SK-N-SH (cell line): ENCODE results near the gene CAD. TPM values are rescaled to one million over a fixed set of nuclear protein-coding genes. Genes with fewer than 3 reads are reported as not detected.

Source experiments
- CTCF ChIA-PET: fragments of 300-600, 350-600 bp; formaldehyde crosslinking; extraction: SDS; loops from one replicate; lab custom pipeline; 2021; lab: Yijun Ruan, JAX
- POLR2A ChIA-PET: fragments of 350-600 bp; sonication (Branson Sonifier 250); formaldehyde crosslinking; extraction: SDS; loops from one replicate; lab custom pipeline; 2020; ENCODE audit warnings: antibody characterized with exemption, inconsistent platforms; lab: Yijun Ruan, JAX
- DNase-seq: peaks from one replicate; pipeline ENCODE4 v3.0.0; 2012
- H2AFZ ChIP-seq: fragments of 200-600 bp; sonication (generic); 2 replicates; pipeline ENCODE4 v1.8.1; 2016; ENCODE audit warnings: antibody characterized with exemption, mild to moderate bottlenecking, low read depth
- H3F3A ChIP-seq: fragments of 200-600 bp; sonication (generic); replicated peaks from 2 replicates; pipeline ENCODE3; 2016; ENCODE audit warnings: antibody characterized with exemption, mild to moderate bottlenecking; ENCODE audit not compliant: insufficient read depth
- H3K27ac ChIP-seq, 2 experiments: fragments of 200-500 bp in 1 of 2; fragments of 200-600 bp in 1 of 2; sonication (Bioruptor generic) in 1 of 2; sonication (generic), shearing (Covaris generic) in 1 of 2; 2 replicates each; pipeline versions ENCODE4 v1.5.1 to v1.6.1; 2014 to 2016; ENCODE audit warnings: low read depth in 2 of 2, inconsistent platforms in 1 of 2, low read length in 1 of 2, mild to moderate bottlenecking in 1 of 2, mixed read lengths in 1 of 2
- H3K27me3 ChIP-seq: fragments of 200-600 bp; sonication (generic), shearing (Covaris generic); 2 replicates; pipeline ENCODE4 v1.6.1; 2016; ENCODE audit warnings: mixed run types; ENCODE audit not compliant: insufficient read depth
- H3K36me3 ChIP-seq, 2 experiments: fragments of 200-500 bp in 1 of 2; fragments of 200-600 bp in 1 of 2; sonication (Bioruptor generic) in 1 of 2; sonication (generic) in 1 of 2; replicated peaks in 1 of 2; 2 replicates each; pipeline versions ENCODE3 to v1.5.1; 2014 to 2016; ENCODE audit warnings: low read length in 1 of 2, mild to moderate bottlenecking in 1 of 2; ENCODE audit not compliant: insufficient read depth in 2 of 2, control insufficient read depth in 1 of 2
- H3K4me1 ChIP-seq, 2 experiments: fragments of 200-500 bp in 1 of 2; fragments of 200-600 bp in 1 of 2; sonication (Bioruptor generic) in 1 of 2; sonication (generic), shearing (Covaris generic) in 1 of 2; 2 replicates each; pipeline versions ENCODE4 v1.5.1 to v1.6.1; 2014 to 2016; ENCODE audit warnings: low read depth in 1 of 2, low read length in 1 of 2, mixed run types in 1 of 2; ENCODE audit not compliant: insufficient read depth in 2 of 2, control insufficient read depth in 1 of 2
- H3K4me2 ChIP-seq: fragments of 200-600 bp; sonication (generic), shearing (Covaris generic); 2 replicates; pipeline ENCODE4 v1.6.1; 2017; ENCODE audit warnings: mixed run types
- H3K4me3 ChIP-seq, 2 experiments: fragments of 200-500 bp in 1 of 2; fragments of 200-600 bp in 1 of 2; sonication (Bioruptor generic) in 1 of 2; sonication (generic), shearing (Covaris generic) in 1 of 2; 2 replicates each; pipeline versions ENCODE4 v1.5.1 to v1.8.1; 2014 to 2016; ENCODE audit warnings: low read depth in 2 of 2, inconsistent platforms in 1 of 2, low read length in 1 of 2, mild to moderate bottlenecking in 1 of 2, mixed read lengths in 1 of 2, moderate library complexity in 1 of 2
- H3K79me2 ChIP-seq: fragments of 200-600 bp; sonication (generic); 2 replicates; pipeline ENCODE4 v1.8.1; 2017; ENCODE audit warnings: mild to moderate bottlenecking; ENCODE audit not compliant: insufficient read depth
- H3K9ac ChIP-seq: fragments of 200-600 bp; sonication (generic); 2 replicates; pipeline ENCODE4 v1.6.1; 2017; ENCODE audit warnings: mixed run types
- H3K9me2 ChIP-seq: fragments of 200-600 bp; sonication (generic); 2 replicates; pipeline ENCODE4 v1.6.1; 2017; ENCODE audit warnings: mixed run types
- H3K9me3 ChIP-seq: fragments of 200-600 bp; sonication (generic); 2 replicates; pipeline ENCODE4 v1.6.1; 2017; ENCODE audit warnings: mixed run types, mild to moderate bottlenecking, moderate library complexity
- H4K20me1 ChIP-seq: fragments of 200-600 bp; sonication (generic); 2 replicates; pipeline ENCODE4 v1.6.1; 2017; ENCODE audit warnings: mild to moderate bottlenecking, mixed run types; ENCODE audit not compliant: insufficient read depth
- CTCF ChIP-seq: fragments of 200-600 bp; sonication (generic); IDR thresholded peaks from 2 replicates; pipeline ENCODE4 v1.6.1; 2017; ENCODE audit warnings: antibody characterized with exemption, mild to moderate bottlenecking, moderate library complexity
- EP300 ChIP-seq, 2 experiments: IDR thresholded peaks; 2 replicates each; pipeline versions ENCODE4 v1.4.0 to v1.6.1; 2012; ENCODE audit warnings: borderline replicate concordance in 1 of 2, low read depth in 1 of 2, low read length in 1 of 2
- EZH2phosphoT487 ChIP-seq: fragments of 200-600 bp; sonication (generic); IDR thresholded peaks from 2 replicates; pipeline ENCODE4 v1.6.1; 2017; ENCODE audit warnings: low read depth, mixed run types, mild to moderate bottlenecking, antibody characterized with exemption, moderate library complexity, borderline replicate concordance
- FOSL2 ChIP-seq: IDR thresholded peaks from 2 replicates; pipeline ENCODE4 v1.4.0; 2012; ENCODE audit warnings: low read depth, mild to moderate bottlenecking, moderate library complexity, borderline replicate concordance
- IRF3 ChIP-seq: fragments of 150-350 bp; IDR thresholded peaks from 2 replicates; pipeline ENCODE4 v1.6.1; 2016; ENCODE audit warnings: mild to moderate bottlenecking, low read depth, low read length
- JUND ChIP-seq: IDR thresholded peaks from 2 replicates; pipeline ENCODE4 v1.4.0; 2012
- MXI1 ChIP-seq: IDR thresholded peaks from 2 replicates; pipeline ENCODE4 v1.6.1; 2012; ENCODE audit warnings: mild to moderate bottlenecking, low read depth, low read length, improper control_type of control experiment
- RXRA ChIP-seq: IDR thresholded peaks from 2 replicates; pipeline ENCODE4 v1.4.0; 2012; ENCODE audit warnings: low read depth, mild to moderate bottlenecking, borderline replicate concordance
- SMC3 ChIP-seq: IDR thresholded peaks from 2 replicates; pipeline ENCODE4 v1.6.1; 2012; ENCODE audit warnings: low read depth, low read length, improper control_type of control experiment
- TAF1 ChIP-seq: IDR thresholded peaks from 2 replicates; pipeline ENCODE4 v1.6.1; 2012; ENCODE audit warnings: low read depth, mild to moderate bottlenecking, low read length, moderate library complexity, borderline replicate concordance
- USF2 ChIP-seq: fragments of 150-350 bp; IDR thresholded peaks from 2 replicates; pipeline ENCODE4 v1.6.1; 2017; ENCODE audit warnings: antibody characterized with exemption, low read length, low read depth, borderline replicate concordance
- WGBS: methylation state at CpG from one replicate; pipeline ENCODE4 v1.1.6; 2017; ENCODE audit warnings: low lambda C conversion rate; 5-methylcytosine and 5-hydroxymethylcytosine counted together
- polyA plus RNA-seq, 3 experiments: library from polyadenylated mRNA; depleted of rRNA; stranded (reverse); fragments of >200 nt; gene quantifications; 2 replicates each; pipeline ENCODE4 v1.2.3, GENCODE V29; 2012

Gene CAD
- polyA plus RNA-seq, 1 of the 3 experiments (the other 2 are of a cell fraction), result 47.6 TPM

- TF ChIP-seq TAF1 (no peak), JUND (no peak), RXRA (no peak), EZH2phosphoT487 (no peak), MXI1 (no peak), FOSL2 (no peak)
Observed at GRCh38 chr2:27231921-27232320, 14.8 kb downstream of the CAD start (continued).

GRCh38 chr2:27233341-27233740 is 16.2 kb downstream of the CAD start:
- Histone ChIP-seq H3K4me3 (no peak overlapping the region), H2AFZ (no peak overlapping the region), H3K9me3 (no peaks in the 10 kb centered on the region), H3F3A (no peaks in the 10 kb centered on the region), H3K27me3 (no peaks in the 10 kb centered on the region), H3K4me2 (no peak overlapping the region), H3K79me2 (no peaks in the 10 kb centered on the region), H3K27ac (no peak overlapping the region), H3K9ac (no peak overlapping the region), H3K4me1 (no peaks in the 10 kb centered on the region), H4K20me1 (no peaks in the 10 kb centered on the region), H3K9me2 (no peaks in the 10 kb centered on the region), H3K36me3 (peaks cover 64 to 72% of the 10 kb centered on the region in 2 experiments)
- WGBS, result 95% methylated on average over 11 of the region's 14 CpGs
- ChIA-PET POLR2A (interaction anchor here (0.8 to 2.0 kb wide), 2 partner anchors 10 to 46 kb away, joined by 5 to 6 read pairs; no protein-coding TSS in a partner anchor), CTCF (interaction anchor here (0.6 to 4.2 kb wide), 9 partner anchors 9 to 138 kb away, joined by 3 to 24 read pairs (median 3); no protein-coding TSS in a partner anchor)
- no peak for TF ChIP-seq IRF3
- TF ChIP-seq CTCF, result no peak
- no peak for TF ChIP-seq USF2
- no peak for TF ChIP-seq SMC3
- no peak for TF ChIP-seq EP300 (IDR thresholded peaks at IDR 0.05; ENCODE audit: borderline replicate concordance in 1 of 2, low read depth in 1 of 2, low read length in 1 of 2)
- DNase-seq, result no peak
